ENCODE results near the gene LHPP.

Gene LHPP

DNA sequence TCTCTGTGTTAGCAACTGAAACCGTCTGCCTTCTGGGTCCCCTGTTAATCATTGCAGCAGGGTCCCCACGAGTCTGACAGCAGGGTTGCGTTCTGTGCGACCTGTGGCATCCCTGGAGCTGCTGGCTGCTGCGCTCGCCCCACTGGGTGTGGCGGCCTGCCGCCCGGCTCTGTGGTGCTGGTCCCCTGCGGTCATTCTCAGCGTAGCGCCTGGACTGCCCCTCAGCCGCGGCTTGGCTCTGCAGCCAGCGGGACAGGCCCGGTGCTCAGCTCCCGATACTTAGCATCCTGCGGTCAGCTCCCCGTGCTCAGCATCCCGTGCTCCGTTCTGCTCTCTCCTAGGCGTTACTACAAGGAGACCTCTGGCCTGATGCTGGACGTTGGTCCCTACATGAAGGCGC is 35.0 kb downstream of the LHPP start:
- DNase-seq (ENCODE audit: low spot score) = no peak

DNA sequence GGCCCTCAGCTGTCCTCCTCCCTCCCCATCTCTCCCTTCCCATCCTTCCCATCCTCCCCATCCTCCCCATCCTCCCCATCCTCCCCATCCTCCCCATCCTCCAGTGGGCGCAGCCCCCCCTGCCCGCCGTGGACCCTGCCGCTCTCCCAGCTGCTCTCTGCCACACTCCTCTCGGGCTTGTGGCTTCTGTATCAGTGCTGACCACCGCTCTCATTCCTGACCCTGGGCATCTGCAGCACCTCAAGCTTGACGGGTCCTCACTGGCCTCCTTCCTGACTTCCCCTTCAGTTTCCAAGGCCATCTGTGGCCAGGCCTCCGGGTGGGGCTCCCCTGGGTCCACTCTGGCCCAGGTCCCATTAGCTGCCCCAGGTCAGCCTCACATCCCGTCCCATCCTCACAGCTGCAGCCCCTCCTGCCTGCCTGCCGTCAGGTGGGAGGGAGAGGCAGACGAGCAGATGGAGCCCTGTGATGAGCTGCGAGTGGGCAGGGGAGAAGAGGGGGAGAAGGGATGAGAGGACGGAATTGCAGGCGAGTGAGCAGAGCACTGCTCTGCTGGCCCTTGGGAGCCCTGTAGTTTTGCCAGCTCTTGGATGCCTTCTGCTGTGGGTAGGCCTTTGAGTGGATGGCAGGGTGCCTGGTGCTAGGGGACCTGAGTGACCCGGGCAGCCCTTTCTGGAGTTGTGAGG is 35.7 kb downstream of the LHPP start:
- no peak for DNase-seq (ENCODE audit: low spot score)

DNA sequence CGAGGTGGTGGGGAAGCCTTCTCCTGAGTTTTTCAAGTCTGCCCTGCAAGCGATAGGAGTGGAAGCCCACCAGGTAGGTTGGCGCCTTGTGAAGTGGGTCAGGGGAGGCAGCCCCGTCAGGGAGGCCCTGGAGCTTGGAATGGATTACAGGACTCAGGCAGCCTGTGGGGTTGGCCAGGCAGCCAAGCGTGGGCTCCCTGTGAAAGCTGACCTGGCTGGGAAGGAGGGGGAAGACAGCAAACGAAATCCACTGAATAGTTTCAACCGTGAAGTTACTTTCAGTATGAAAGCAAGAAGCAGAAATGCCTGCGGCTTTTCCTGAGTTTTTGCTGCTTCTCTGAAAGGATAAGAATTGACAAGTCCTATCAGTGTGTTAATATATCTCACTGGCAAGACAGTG is 36.4 kb downstream of the LHPP start:
- no peak for DNase-seq (ENCODE audit: low spot score)

DNA sequence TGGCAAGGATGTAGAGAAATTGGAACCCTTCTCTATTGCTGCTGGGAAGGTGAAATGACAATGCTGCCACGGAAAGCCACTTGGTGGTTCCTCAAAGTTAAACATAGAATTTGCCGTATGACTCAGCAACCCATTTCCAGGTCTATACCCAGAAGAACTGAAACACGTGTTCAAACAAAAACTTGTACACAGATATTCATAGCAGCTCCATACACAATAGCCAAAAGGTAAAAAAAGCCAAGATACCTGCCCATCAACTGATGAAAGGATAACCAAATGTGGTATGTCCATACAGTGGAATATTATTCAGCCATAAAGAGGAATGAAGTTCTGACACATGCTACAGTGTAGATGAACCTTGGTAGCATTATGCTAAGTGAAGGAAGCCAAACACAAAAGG is 39.1 kb downstream of the LHPP start:
- DNase-seq (ENCODE audit: low spot score) = no peak

DNA sequence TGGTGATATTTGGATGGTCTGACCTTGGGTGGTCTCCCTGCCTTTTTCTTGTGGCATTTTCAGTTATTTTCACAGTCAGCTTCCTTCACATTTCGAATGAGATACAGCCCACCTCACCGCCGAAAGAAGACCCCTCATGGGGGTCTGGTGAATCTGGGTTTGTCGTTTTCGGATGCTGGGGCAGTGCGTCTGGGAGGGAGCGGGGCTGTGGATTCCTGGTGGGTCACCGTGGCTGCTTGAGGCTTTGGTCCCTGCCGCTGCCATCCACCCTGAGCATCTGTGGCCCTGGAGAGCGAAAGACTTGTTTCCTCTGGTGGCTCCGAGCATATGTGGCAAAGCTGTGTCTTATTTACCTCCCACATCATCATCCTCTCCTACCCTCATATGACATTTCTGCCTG is 43.1 kb downstream of the LHPP start:
- no peak for DNase-seq (ENCODE audit: low spot score)

DNA sequence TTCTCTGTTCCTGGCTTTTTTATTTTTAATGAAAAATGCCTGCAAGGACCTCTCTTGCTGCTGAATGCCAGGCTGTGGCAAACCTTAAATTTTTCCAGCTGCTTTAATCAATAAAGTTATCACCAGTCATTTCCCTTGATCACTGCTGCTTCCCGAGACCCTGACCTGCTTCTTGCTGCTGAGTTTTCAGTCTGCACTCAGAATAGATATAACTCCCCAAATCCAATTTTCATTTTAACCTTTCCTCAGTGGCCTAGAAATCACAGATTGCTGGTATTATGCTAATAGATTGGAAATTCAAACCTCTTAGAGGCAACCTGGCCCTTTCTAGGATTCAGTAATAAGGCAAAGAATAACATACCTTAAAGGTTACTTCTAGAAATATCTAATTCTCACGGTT is 43.7 kb downstream of the LHPP start:
- no peak for DNase-seq (ENCODE audit: low spot score)

DNA sequence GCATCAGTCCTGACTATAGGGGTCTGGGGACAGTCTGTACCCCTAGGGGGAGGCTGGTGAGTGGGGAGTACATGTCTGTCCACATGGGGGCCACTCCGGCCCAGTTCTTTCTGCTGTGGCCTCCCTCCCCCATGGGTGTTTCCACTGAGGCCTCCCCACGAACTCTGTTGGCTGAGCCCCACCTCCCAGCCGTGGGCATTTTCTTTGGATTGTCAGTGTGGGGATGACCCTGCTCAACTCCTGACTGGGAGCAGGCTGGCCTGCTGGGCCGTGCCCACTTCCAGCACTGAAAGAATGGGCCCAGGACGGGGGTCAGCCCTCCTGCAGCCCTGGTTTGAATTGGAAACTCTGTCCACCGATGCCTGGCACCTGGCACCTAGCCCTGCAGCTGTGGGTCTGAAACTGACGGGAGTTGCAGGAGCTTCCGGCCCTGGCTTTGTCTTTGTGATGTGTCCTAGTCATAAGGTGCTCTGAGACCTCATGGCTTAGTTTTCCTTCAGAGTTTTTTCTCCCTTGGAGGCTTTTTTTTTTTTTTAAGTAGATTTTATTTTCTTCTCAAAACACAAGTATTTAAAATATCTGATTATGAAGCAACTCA is 46.5 kb downstream of the LHPP start:
- no peak for DNase-seq (ENCODE audit: low spot score)

DNA sequence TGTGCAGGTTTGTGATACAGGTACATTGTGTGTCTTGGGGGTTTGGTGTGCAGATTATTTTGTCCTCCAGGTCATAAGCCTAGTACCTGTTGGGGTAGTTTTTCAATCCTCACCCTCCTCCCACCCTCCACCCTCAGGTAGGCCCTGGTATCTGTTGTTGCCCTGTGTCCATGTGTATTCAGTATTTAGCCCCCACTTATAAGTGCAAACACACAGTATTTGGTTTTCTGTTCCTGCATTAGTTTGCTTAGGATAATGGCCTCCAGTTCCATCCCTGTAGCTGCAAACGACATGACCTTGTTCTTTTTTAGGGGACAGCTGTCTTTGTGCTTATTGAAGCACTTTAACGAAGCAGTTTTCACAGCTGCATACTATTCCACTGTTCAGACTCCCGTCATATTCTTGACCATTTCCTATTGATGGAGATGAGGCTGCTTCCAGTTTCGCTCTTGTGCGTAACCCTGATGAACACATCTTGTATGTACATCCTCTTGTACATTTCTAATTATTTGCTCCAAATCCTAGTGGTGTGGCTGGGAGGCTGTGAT is 47.4 kb downstream of the LHPP start:
- DNase-seq (ENCODE audit: low spot score) = no peak

DNA sequence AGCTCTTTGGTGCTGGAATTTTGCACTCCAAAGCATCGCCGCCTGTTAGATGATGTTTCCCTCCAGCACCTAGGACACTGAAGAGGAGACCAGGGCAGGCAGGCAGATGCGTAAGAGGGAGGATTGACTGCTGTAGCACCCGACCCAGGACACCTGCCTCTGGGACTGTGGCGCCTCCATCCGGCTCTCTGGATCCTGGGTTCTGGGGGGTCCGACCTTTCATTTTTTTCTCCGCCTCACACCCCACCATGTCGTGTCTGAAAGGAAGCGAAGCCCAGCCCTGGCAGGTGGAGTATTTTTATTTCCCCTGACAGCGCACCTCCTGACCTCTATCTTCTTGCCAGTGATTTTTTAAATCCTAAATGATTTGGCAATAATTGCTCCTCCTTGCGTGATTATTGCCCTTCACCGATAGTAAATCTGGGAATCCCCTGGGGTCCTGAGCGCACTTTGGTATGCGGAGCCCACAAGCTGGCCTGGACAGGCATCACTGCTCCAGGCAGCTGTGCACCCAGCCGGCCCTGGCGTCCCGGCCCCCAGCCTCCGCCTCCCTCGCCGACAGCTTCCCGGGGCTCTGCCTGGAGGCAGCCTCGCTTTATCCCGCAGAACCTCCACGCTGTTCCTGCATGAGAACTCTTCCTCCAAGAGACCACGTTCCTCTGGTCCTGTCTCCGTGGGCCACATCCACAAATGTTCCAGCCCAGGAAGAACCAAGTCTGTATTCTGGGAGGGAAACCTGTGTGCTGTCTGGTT is 48.4 kb downstream of the LHPP start:
- DNase-seq (ENCODE audit: low spot score) = no peak

DNA sequence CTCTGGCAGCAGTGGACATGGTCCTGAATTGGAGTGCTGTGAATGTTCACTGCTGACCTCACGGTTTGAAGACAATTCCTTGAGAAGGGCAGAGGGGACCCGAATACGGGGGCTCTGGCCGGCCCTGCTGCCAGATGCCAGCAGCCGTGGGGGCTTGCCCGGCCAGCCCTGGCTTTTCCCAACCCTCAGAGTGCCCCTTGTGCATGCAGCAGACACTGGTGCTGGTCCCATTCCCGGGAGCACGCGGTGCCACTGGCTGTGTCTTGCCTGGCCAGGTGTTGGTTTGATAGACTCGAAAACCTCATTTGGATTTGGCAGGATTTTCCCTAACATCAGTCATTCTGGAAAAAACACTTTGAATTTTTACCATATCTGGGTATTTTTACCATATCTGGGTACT is 49.1 kb downstream of the LHPP start:
- no peak for DNase-seq (ENCODE audit: low spot score)

DNA sequence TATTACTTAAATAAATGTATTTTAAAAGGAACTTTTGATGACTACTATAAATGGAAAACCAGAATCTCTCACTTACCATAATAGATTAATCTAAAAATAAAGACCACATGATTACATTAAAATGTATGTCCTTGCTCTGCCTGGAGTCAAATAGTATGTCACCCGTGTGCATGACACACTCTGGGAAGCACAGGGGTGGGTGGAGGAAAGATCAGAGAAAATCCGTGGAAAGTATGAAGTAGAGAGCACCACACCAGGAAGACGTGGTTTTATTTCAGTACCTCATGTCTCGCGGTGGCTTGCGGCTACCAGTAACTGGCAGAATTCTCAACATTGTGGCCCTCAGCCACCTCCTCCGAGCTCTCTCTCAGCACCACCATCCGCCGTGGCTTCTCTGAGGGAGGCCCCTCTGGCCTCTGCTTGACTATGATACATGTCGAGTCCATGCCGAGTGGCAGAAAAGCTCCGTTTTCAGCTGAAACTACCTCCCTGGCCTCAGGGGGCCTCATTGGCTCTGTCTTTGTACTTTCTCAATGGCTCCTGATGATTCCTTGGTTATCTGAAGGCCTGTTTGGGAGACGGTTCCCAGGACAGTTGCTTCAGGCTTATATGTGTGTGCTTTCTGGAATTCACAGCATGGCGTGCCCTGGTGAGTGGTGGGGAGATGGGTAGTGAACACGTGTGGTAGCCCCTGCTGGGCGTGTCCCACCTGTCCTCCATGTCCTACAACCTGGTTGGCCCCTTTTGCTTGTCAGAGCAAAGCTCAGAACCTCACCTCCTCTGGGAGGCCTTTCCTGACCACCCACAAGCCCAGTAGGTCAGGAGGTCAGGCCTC is 49.8 kb downstream of the LHPP start:
- DNase-seq (ENCODE audit: low spot score) = no peak

DNA sequence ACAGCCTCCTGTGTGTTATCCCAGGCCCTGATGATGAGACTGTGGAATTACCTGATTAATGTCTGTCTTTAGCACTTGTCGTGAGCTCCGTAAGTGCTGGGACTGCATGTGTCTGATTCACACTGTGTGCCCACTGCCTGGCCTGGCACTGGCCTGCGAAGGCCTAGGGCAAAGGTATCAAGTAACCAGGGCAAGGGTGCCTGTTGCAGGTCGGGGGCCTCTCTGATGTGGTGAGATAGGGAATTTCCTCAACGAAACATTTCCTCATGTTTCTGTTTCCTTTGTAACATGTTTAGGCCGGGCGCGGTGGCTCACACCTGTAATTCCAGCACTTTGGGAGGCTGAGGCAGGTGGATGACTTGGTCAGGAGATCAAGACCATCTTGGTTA is 50.4 kb downstream of the LHPP start:
- no peak for DNase-seq (ENCODE audit: low spot score)

DNA sequence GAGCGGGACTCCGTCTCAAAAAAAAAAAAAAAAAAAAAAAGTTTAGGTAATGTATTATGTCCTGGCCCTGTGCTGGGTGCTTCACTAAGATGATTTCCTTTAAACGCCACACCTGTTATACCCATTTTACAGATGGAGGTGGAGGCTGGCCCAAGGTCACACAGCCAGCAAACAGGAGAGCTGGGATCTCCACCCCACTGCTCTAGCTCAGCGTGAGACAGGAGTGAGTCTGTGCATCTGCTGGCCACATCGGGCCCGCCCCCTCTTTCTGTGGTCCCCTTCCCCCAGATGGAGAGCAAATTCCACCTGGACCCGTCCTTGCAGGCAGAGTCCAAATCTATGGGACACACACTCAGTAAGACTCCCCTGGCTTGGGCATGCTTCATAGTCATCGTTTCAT is 51.0 kb downstream of the LHPP start:
- no peak for DNase-seq (ENCODE audit: low spot score)

DNA sequence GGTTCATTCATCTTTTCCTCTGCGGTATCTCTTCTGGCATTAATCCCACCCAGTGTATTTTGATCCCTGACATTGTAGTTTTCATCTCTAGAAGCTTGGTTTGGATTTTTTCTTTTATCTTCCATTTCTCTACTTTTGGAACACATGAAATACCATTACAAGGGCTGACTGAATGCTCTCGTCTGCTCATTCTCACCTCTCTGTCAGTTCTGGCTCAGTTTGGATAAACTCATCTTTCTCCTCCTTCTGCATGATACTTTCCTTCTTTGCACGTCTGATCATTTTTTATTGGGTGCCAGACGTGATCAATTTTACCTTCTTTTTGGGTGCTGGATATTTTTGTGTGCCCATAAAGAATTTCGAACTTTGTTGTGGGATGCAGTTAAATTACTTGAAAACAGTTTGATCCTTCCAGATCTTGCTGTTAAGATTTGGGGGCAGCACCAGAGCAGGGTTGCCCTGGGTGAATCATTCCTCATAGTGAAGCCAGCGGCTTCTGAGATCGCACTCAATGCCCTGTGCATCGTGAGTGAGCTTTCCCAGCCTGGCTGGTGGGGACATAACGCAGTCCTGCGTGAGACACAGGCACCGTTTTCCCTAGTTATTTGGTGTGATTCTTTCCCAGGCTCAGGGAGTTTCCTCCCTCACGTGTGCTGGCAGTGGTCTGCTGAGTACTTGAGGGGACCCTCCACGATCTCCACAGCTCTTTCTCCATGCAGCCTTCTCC is 53.8 kb downstream of the LHPP start:
- no peak for DNase-seq (ENCODE audit: low spot score)

DNA sequence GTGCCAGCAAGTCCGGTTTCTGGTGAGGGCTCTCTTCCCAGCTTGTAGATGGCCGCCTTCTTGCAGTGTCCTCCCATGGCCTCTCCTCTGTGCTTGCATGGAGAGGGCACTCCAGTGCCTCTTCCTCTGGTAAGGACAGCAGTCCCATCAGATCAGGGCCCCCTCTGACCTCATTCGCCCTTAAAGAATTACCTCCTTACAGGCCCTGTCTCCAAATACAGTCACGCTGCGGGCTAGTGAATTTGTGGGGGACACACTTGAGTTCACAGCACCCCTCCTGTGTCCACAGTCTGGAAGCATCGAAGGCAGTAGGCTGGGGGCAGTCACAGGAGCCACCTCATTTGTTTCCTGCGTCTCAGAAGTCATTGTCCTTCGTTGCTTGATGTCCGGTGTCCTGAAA is 54.6 kb downstream of the LHPP start:
- no peak for DNase-seq (ENCODE audit: low spot score)

DNA sequence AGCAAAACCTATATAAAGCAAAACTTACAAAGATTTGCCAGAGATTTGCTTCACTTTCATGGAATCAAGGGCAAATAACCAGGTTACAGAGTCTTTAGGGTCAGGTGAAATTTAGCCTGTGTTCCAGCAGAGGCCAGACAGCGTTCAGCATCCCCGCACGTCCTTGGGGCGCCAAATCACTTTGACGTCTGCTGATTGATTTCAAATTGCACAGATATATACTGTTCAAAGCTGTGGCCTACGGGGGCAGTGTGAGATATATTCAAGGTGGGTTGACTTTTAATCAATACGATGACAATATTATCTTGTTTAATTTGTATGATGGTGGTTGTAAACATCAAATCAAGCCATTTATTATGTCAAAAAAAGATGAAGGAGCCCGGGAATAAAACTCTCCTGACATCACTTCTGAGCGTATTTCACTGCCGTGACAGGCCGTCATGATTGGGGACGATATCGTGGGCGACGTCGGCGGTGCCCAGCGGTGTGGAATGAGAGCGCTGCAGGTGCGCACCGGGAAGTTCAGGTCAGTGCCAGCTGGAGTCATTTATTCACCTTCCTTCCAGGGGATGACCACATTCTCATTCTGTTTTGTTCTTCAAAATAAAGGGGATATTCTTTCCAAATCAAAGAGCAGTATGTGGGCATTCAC is 55.2 kb downstream of the LHPP start:
- DNase-seq (ENCODE audit: low spot score) = no peak

DNA sequence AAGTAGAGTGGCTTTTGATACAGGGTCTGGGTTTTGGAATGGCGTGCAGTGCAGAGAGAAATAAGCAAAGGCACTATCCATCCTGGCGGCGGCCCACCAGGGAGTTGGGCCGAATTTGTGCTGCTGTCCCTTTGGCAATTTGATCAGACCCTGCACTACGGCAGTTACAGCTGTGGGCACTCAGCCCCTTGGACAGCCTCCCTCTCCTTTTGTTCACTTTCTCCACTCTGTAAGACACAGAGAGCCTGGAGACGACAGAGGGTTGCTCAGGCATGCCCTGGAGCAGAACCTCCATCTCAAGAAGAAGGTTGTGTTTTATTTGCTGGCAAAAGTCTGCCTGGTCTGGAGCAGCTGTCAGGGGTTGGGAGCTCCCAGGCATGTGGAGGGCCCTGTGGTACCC is 55.8 kb downstream of the LHPP start:
- no peak for DNase-seq (ENCODE audit: low spot score)

DNA sequence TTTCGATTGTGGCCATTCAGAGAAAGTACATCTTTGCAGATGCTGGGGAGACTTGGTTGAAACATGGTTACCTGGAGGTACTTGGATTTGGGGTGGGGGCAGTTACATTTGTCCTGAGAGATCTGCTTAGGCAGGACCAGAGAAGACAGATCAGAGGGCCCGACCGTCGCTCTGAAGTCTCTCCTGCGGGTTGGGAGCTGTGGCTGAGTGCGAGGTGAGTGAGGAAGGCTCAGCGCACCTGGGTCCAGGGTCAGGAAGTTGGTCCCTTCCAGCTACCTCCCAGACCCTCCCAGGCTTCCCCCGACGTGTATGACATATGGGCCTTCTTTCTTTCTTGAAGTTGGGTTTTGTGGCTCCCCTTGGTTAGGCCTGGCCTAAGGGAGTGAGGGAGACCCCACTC is 56.3 kb downstream of the LHPP start:
- DNase-seq (ENCODE audit: low spot score) = no peak

DNA sequence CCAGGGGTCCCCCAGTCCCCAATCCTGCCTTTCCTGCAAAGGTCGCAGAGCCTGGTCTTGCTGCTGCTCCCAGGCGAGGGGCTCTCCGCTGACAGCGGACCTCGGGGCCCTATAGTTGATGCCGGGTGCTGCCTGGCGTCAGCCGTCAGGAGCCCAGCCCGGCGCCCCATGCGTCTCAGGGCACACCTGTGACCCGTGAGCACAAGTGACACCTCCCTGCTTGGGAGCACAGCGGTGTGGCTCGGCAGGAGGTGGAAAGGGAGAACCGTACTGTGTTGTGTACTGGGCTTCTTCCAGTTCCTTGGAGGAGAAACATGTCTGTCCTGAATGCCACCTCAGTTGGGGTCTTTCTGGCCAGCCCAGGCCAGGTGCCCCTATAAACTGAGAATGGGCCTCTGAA is 56.7 kb downstream of the LHPP start:
- DNase-seq (ENCODE audit: low spot score) = no peak

DNA sequence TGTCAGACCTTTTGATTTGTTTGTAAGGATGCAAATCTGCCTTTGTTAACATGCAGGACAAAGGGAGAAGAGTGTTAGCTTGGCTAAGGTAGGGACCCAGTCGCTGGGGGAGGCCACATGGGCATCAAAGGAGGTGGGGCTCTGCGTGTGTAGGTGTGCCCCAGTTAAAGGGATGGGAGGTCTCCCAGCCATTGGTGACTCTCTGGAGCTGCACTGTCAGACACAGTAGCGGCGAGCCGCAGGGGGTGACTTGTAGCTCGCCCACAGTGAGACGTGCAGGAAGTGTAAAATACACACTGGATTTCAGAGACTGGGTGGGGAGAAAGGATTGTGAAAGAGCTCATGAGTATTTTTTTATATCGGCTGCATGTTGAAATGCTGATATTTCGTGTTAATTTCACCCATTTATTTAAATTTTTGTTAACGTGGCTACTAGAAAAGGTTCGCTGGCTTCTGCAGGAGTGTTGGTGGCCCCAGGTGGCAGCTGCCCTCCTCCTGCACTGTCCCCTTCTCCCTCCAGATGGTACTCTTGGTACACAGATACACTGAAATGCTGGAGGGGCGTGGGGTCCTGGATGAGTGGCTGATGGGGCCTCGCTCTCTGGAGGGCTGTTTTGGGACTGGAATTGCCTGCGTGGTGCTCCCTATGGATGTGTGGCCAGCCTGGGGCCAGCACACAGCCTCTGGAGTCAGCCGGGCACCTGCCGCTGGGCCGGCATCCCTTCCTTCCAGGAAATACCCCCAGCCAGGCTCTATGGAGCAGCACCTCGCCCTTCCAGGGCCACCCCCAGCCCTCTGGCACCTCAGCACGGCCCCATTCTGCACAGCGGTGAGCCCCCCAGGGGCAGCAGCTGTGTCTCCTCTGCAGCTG is 59.2 kb downstream of the LHPP start:
- no peak for DNase-seq (ENCODE audit: low spot score)

All from AG08395 (cell line).